ENCODE data around the gene ITSN2.

ITSN2 gene

DNA sequence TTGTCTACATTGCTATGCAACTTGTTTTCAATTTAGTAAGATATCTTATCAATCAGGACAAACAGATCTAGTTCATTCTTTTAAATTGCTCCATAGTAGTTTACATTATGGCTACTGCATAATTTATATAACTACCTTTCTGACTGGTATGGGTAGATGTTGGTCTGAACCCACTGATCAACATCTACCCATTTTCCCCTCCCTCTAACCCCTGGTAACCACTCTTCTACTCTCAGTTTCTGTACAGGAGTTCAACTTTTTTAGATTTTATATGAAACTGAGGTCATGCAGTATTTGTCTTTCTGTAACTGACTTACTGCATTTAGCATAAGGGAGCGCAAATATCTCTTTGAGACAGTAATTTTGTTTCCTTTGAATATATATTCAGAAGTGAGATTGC, 73.2 kb downstream of the ITSN2 start:
- peaks cover 17 to 36% of the 10 kb centered on the region in 2 donors for H3K36me3 Mint-ChIP-seq
- H3K4me3 Mint-ChIP-seq: no peak overlapping the region
- H3K27ac Mint-ChIP-seq: peak overlapping the region; percentile 34
- H3K9me3 Mint-ChIP-seq: no peaks in the 10 kb centered on the region
- no peak for DNase-seq
- ATAC-seq (replicated peaks): no peak
- peaks cover 0 to 3% of the 10 kb centered on the region in 2 donors for H3K4me1 Mint-ChIP-seq
- no peaks in the 10 kb centered on the region for H3K27me3 Mint-ChIP-seq

DNA sequence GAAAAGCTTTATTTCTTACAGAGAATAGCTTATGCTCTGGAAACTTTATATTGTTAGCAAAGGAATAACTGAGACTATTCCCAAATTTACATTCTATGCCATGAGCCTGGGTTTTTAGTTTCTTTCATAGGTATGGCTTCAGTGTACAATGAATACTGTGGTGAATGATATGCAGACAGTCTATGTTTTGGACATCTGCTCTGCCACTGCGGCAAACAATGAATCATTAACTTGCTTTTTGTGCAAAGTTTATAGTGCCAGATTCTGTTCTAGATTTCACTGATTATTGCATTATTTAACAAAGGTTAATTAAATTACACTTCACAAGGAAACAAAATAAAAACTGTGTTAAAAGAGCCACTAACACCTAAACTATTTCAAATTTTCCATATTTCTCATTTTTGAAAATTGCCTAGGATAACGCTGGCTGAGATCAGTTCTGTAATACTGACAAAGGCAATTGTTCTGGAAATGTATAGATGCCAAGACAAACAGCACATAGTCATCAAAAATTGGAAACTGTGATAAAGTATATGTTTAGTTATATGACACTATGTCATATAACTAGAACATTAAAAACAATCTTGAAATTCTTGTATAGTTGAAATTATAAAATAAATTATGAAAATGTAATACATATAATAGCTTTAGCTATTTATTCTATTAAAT, 74.7 kb downstream of the ITSN2 start:
- ATAC-seq (replicated peaks) (no peak), DNase-seq (no peak)
- Mint-ChIP-seq H3K4me1 (peaks cover 0 to 3% of the 10 kb centered on the region in 2 donors), H3K36me3 (peaks cover 16 to 27% of the 10 kb centered on the region in 2 donors), H3K27me3 (no peaks in the 10 kb centered on the region), H3K4me3 (no peak overlapping the region), H3K9me3 (no peaks in the 10 kb centered on the region), H3K27ac (no peak overlapping the region)

- H3K9me3 Mint-ChIP-seq: no peaks in the 10 kb centered on the region
- peaks cover 6 to 11% of the 10 kb centered on the region in 2 donors for H3K4me1 Mint-ChIP-seq
- H3K27me3 Mint-ChIP-seq: no peaks in the 10 kb centered on the region
- peaks cover 14 to 18% of the 10 kb centered on the region in 2 donors for H3K36me3 Mint-ChIP-seq
- ATAC-seq (replicated peaks): no peak
- no peak for DNase-seq
- H3K4me3 Mint-ChIP-seq: no peak overlapping the region
- no peak overlapping the region for H3K27ac Mint-ChIP-seq
Measured at GRCh38 chr2:24280645-24281044, 79.7 kb downstream of the ITSN2 start.

- Mint-ChIP-seq H3K4me1 (peaks cover 7 to 11% of the 10 kb centered on the region in 2 donors), H3K4me3 (no peak overlapping the region)
Measured at GRCh38 chr2:24280161-24280560, 80.2 kb downstream of the ITSN2 start.

DNA sequence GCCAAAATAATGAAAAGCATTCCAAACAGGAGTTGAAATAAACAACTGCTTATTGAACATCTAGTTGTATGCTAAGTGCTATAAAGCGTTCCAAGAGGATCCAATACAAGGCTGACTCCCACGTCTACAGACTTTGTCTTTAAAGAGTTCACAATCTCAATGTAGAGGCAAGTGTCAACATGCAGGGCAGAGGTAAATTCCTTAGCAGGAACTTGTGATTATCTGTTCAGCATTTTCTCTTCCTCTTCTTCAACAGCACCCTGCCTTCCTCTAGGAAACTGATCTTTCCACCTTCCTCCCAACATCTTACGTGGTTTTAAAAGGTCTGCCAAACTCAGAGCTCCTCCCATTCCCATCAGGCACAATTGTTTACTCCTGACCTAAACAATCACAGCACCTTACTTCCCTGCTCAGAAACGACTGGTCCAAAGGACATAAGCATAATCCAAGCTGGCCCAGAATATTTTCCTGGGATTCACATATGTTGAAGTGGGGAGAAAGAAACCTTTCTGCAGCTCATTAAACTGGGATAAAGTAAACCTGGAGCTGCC, 83.9 kb downstream of the ITSN2 start:
- ATAC-seq (replicated peaks) (no peak), DNase-seq (no peak)
- H3K9me3 Mint-ChIP-seq: no peaks in the 10 kb centered on the region
- peaks cover 24 to 32% of the 10 kb centered on the region in 2 donors for H3K36me3 Mint-ChIP-seq
- H3K4me3 Mint-ChIP-seq: no peak overlapping the region
- H3K27ac Mint-ChIP-seq: no peak overlapping the region
- H3K27me3 Mint-ChIP-seq: no peaks in the 10 kb centered on the region
- H3K4me1 Mint-ChIP-seq: peaks cover 12 to 27% of the 10 kb centered on the region in 2 donors

More at GRCh38 chr2:24280161-24280560, 80.2 kb downstream of the ITSN2 start:
- Mint-ChIP-seq H3K9me3 (no peaks in the 10 kb centered on the region), H3K27me3 (no peaks in the 10 kb centered on the region), H3K36me3 (peaks cover 14 to 20% of the 10 kb centered on the region in 2 donors), H3K27ac (no peak overlapping the region)
- no peak for DNase-seq
- ATAC-seq (replicated peaks): no peak

DNA sequence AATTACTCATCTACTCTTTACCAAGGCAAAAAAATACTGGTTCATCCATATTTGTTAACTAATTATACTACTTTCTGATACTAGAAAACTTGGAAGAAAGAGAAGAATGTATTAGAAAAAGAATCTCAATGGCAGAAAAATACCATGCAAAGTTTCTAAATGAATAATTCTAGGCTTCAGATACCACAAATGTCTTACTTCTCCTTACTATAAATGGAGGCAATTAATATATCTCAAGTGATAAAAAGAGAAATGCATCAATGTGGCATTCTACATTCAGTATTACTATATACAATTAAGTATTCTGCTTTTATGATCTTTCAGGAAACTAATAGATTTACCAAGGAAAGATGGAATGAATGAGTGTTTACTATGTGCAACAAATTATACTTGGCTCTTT, 85.5 kb downstream of the ITSN2 start:
- Mint-ChIP-seq H3K4me1 (peaks cover 12 to 27% of the 10 kb centered on the region in 2 donors), H3K4me3 (peak overlapping the region in 1 of 2 donors; percentile 16), H3K27ac (no peak overlapping the region), H3K27me3 (no peaks in the 10 kb centered on the region), H3K9me3 (no peaks in the 10 kb centered on the region), H3K36me3 (peaks cover 30 to 39% of the 10 kb centered on the region in 2 donors)
- peak; percentile 59 to 71 for ATAC-seq (replicated peaks)
- no peak for DNase-seq

DNA sequence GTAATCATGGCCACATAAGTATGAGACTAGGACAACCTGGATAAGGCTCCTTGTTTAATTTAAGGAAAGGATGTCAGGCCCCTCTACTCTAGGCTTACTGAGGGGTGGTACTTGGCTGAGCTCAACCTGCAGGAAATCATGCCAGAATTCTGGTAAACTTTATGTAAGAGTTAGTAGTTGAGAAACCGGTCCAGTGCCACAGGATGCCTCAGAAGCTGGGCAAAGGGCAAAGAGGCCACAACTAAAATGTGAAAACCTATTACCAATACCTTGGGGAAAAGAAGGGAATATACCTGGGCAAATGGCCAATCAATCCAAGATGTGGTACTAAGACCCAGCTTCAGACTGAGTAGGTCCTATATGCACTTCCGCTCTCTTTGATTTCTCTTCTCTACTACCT, 86.7 kb downstream of the ITSN2 start:
- H3K27ac Mint-ChIP-seq: no peak overlapping the region
- H3K27me3 Mint-ChIP-seq: no peaks in the 10 kb centered on the region

DNA sequence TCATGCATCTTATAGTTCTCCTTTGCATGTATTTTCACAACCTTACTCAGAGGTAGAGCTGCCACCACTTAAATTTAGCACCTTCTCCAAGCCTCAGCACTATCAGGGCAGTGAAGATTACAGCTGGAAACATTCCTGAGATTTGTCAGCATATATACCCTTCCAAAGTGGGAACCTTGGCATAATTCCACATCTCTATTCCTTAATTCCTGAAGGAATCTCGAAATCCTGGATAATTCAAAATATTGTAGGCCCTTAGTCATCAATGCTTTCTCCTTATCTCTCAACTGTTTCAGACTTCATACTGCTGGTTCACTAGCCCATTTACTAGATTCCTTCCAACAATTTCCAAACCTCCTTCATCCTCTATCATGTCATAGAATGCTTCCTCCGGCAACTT, 87.4 kb downstream of the ITSN2 start:
- H3K36me3 Mint-ChIP-seq: peaks cover 38 to 53% of the 10 kb centered on the region in 2 donors
- ATAC-seq (replicated peaks): no peak
- no peak overlapping the region for H3K27ac Mint-ChIP-seq

More for the DNA sequence above, 86.7 kb downstream of the ITSN2 start:
- no peak for DNase-seq
- H3K4me1 Mint-ChIP-seq: peaks cover 12 to 27% of the 10 kb centered on the region in 2 donors
- ATAC-seq (replicated peaks): no peak
- H3K9me3 Mint-ChIP-seq: no peaks in the 10 kb centered on the region
- no peak overlapping the region for H3K4me3 Mint-ChIP-seq
- peaks cover 34 to 46% of the 10 kb centered on the region in 2 donors for H3K36me3 Mint-ChIP-seq

DNA sequence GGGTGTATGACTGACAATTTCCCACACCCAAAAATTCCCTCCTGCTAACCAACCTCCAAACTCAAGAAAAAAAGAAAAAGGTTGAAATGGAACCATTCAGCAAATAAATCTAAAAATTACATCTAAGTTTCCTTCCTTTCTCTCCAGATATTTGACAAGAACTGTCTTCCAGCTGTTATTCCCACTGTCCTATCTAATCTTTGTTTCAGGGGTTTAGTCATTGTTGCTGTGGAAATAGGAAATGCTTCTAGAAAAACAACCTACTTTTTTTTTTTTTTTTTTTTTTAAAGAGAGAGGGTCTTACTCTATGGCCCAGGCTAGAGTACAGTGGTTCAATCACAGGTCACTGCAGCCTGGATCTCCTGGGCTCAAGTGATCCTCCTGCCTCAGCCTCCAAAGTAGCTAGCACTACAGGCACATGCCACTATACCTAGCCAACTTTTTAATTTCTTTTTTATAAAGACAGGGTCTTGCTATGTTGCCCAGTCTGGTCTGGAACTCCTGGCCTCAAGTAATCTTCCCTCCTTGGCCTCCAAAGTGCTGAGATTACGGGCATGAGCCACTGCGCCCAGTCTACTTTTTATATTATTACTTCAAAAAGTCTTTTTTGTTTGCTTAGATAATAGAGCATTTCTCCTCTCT, 88.1 kb downstream of the ITSN2 start:
- Mint-ChIP-seq H3K27me3 (no peaks in the 10 kb centered on the region), H3K4me1 (peaks cover 12 to 27% of the 10 kb centered on the region in 2 donors), H3K4me3 (no peak overlapping the region), H3K27ac (no peak overlapping the region), H3K36me3 (peaks cover 38 to 53% of the 10 kb centered on the region in 2 donors), H3K9me3 (no peaks in the 10 kb centered on the region)
- DNase-seq: no peak
- ATAC-seq (replicated peaks): no peak

More for the DNA sequence above, 87.4 kb downstream of the ITSN2 start:
- DNase-seq: no peak
- Mint-ChIP-seq H3K4me3 (no peak overlapping the region), H3K4me1 (peaks cover 12 to 27% of the 10 kb centered on the region in 2 donors), H3K9me3 (no peaks in the 10 kb centered on the region), H3K27me3 (no peaks in the 10 kb centered on the region)

GRCh38 chr2:24269265-24269664, 91.1 kb downstream of the ITSN2 start:
- Mint-ChIP-seq H3K36me3 (peaks cover 42 to 56% of the 10 kb centered on the region in 2 donors), H3K4me3 (no peak overlapping the region), H3K27me3 (no peaks in the 10 kb centered on the region), H3K9me3 (no peaks in the 10 kb centered on the region), H3K27ac (peak overlapping the region; percentile 2), H3K4me1 (peaks cover 4 to 10% of the 10 kb centered on the region in 2 donors)
- DNase-seq: no peak
- no peak for ATAC-seq (replicated peaks)

GRCh38 chr2:24265212-24265611, 95.1 kb downstream of the ITSN2 start:
- no peaks in the 10 kb centered on the region for H3K27me3 Mint-ChIP-seq
- peaks cover 3 to 10% of the 10 kb centered on the region in 2 donors for H3K4me1 Mint-ChIP-seq
- peaks cover 31 to 35% of the 10 kb centered on the region in 2 donors for H3K36me3 Mint-ChIP-seq
- no peak overlapping the region for H3K4me3 Mint-ChIP-seq
- no peak overlapping the region for H3K27ac Mint-ChIP-seq
- ATAC-seq (replicated peaks): no peak
- DNase-seq: no peak
- H3K9me3 Mint-ChIP-seq: no peaks in the 10 kb centered on the region

GRCh38 chr2:24262421-24262970, 97.8 kb downstream of the ITSN2 start:
- Mint-ChIP-seq H3K27ac (no peak overlapping the region), H3K36me3 (peaks cover 25 to 26% of the 10 kb centered on the region in 2 donors), H3K9me3 (no peaks in the 10 kb centered on the region), H3K27me3 (no peaks in the 10 kb centered on the region), H3K4me3 (no peak overlapping the region), H3K4me1 (peaks cover 3 to 10% of the 10 kb centered on the region in 2 donors)
- DNase-seq (no peak), ATAC-seq (replicated peaks) (no peak)

- H3K4me1 Mint-ChIP-seq: peaks cover 3 to 10% of the 10 kb centered on the region in 2 donors
- no peak for ATAC-seq (replicated peaks)
- H3K4me3 Mint-ChIP-seq: no peak overlapping the region
- H3K27me3 Mint-ChIP-seq: no peaks in the 10 kb centered on the region
- no peak overlapping the region for H3K27ac Mint-ChIP-seq
- no peak for DNase-seq
- no peaks in the 10 kb centered on the region for H3K9me3 Mint-ChIP-seq
- peaks cover 28 to 30% of the 10 kb centered on the region in 2 donors for H3K36me3 Mint-ChIP-seq
Measured at GRCh38 chr2:24261441-24261840, 98.9 kb downstream of the ITSN2 start.

GRCh38 chr2:24259316-24259715, 101.0 kb downstream of the ITSN2 start:
- H3K36me3 Mint-ChIP-seq: peaks cover 18 to 21% of the 10 kb centered on the region in 2 donors
- no peak overlapping the region for H3K4me3 Mint-ChIP-seq
- ATAC-seq (replicated peaks): no peak
- peaks cover 3 to 10% of the 10 kb centered on the region in 2 donors for H3K4me1 Mint-ChIP-seq
- no peaks in the 10 kb centered on the region for H3K9me3 Mint-ChIP-seq
- DNase-seq: no peak
- no peak overlapping the region for H3K27ac Mint-ChIP-seq
- H3K27me3 Mint-ChIP-seq: no peaks in the 10 kb centered on the region

All from stimulated activated naive B cell treated with anti-CD40 and anti-IgM and Interleukin-4, amounts not matched to agents 10 μg/mL and 1 μg/mL and 100 μg/mL, for 72 hours (primary cell).